Osteocyte (in vitro differentiated cells): ENCODE data around the gene ST8SIA6. TPM values are rescaled to one million over a fixed set of nuclear protein-coding genes. Genes with fewer than 3 reads are reported as not detected.
A peak's percentile ranks its signal among the peaks of the same experiment; 100 is the strongest.

Source experiments
- DNase-seq: peaks from one replicate; pipeline ENCODE4 v3.0.0; 2021; ENCODE audit warnings: mixed read lengths; ENCODE audit not compliant: unreplicated experiment; ENCODE audit errors: extremely low spot score
- H3K27ac Mint-ChIP-seq: one replicate; pipeline ENCODE4 v1.8.0; 2021; ENCODE audit warnings: mild to moderate bottlenecking, mixed read lengths; ENCODE audit not compliant: unreplicated experiment
- H3K27me3 Mint-ChIP-seq: one replicate; pipeline ENCODE4 v1.8.0; 2021; ENCODE audit warnings: mixed read lengths; ENCODE audit not compliant: unreplicated experiment
- H3K36me3 Mint-ChIP-seq: one replicate; pipeline ENCODE4 v1.8.0; 2021; ENCODE audit warnings: mixed read lengths; ENCODE audit not compliant: unreplicated experiment
- H3K4me1 Mint-ChIP-seq: one replicate; pipeline ENCODE4 v1.8.0; 2021; ENCODE audit warnings: mixed read lengths; ENCODE audit not compliant: unreplicated experiment
- H3K4me3 Mint-ChIP-seq: one replicate; pipeline ENCODE4 v1.8.0; 2021; ENCODE audit warnings: mild to moderate bottlenecking, moderate library complexity, mixed read lengths; ENCODE audit not compliant: unreplicated experiment
- H3K9me3 Mint-ChIP-seq: one replicate; pipeline ENCODE4 v1.8.0; 2021; ENCODE audit warnings: mixed read lengths; ENCODE audit not compliant: unreplicated experiment
- total RNA-seq: library from RNA; stranded (reverse); gene quantifications from 2 replicates; pipeline ENCODE4 v1.2.1, GENCODE V29; 2021
- TF ChIP-seq, protein P1 (sequence below): fragments of 200-600 bp; sonication (generic); IDR thresholded peaks from 2 replicates; pipeline ENCODE4 v1.5.0; 2021; ENCODE audit warnings: antibody characterized with exemption, mild to moderate bottlenecking, moderate library complexity

The ST8SIA6 gene
- total RNA-seq, 1 donor from 2014 or later, result not detected

DNA sequence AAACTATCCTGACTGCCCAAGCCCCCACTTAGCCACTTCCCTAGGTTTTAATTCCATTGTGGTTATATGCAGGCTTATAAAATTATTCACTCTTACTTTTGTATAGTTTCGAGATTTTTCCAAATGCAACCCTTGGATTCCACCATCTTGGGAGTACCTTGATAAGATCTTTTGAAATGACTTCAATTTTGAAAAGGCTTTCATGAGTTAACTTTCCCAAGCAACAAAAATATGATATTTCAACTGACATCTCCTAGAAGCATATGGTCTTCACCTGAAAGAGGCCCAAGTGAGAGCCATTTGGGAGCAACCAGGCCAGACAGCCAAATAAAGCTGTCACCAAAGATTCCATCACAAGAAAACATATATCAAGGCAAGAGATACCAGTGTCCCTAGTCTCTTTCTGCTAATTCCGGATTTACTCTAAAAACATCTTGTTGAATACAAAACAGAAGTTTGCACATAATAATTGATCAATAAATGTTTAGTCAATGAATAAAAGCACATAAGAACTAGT is 1.7 kb upstream of the ST8SIA6 start:
- no peak for DNase-seq
- H3K27me3 Mint-ChIP-seq, result peaks cover 6% of the 10 kb centered on the region

DNA sequence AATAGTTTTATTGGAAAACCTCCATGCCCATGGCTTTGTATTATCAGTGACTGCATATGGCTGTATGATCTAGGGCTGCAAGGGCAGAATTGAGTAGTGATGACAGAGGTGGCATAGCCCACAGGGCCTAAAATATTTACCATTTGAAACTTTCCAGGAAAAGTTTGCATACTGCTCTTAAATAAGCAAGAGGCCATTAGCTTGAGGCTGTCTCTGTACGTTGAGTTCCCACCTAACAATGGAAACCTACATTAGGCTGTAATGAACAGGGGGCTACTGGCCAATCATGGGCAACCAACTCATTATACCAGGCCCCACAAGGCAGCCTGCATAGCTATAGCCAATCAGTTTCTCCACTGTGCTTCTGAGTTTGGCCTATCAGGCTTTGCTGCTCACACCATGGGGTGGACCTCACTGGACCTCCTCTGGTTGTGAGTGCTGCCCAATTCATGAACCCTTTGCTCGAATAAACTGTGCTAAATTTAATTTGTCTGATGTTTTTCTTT is 673 bp upstream of the ST8SIA6 start:
- peaks cover 7% of the 10 kb centered on the region for H3K27me3 Mint-ChIP-seq

More for the DNA sequence above, 1.7 kb upstream of the ST8SIA6 start:
- TF ChIP-seq, protein P1, sequence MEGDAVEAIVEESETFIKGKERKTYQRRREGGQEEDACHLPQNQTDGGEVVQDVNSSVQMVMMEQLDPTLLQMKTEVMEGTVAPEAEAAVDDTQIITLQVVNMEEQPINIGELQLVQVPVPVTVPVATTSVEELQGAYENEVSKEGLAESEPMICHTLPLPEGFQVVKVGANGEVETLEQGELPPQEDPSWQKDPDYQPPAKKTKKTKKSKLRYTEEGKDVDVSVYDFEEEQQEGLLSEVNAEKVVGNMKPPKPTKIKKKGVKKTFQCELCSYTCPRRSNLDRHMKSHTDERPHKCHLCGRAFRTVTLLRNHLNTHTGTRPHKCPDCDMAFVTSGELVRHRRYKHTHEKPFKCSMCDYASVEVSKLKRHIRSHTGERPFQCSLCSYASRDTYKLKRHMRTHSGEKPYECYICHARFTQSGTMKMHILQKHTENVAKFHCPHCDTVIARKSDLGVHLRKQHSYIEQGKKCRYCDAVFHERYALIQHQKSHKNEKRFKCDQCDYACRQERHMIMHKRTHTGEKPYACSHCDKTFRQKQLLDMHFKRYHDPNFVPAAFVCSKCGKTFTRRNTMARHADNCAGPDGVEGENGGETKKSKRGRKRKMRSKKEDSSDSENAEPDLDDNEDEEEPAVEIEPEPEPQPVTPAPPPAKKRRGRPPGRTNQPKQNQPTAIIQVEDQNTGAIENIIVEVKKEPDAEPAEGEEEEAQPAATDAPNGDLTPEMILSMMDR, result no peak
- peaks cover 4% of the 10 kb centered on the region for H3K36me3 Mint-ChIP-seq
- peaks cover 20% of the 10 kb centered on the region for H3K4me1 Mint-ChIP-seq
- no peak overlapping the region for H3K27ac Mint-ChIP-seq
- H3K4me3 Mint-ChIP-seq, result no peak overlapping the region
- H3K9me3 Mint-ChIP-seq, result no peaks in the 10 kb centered on the region

DNA sequence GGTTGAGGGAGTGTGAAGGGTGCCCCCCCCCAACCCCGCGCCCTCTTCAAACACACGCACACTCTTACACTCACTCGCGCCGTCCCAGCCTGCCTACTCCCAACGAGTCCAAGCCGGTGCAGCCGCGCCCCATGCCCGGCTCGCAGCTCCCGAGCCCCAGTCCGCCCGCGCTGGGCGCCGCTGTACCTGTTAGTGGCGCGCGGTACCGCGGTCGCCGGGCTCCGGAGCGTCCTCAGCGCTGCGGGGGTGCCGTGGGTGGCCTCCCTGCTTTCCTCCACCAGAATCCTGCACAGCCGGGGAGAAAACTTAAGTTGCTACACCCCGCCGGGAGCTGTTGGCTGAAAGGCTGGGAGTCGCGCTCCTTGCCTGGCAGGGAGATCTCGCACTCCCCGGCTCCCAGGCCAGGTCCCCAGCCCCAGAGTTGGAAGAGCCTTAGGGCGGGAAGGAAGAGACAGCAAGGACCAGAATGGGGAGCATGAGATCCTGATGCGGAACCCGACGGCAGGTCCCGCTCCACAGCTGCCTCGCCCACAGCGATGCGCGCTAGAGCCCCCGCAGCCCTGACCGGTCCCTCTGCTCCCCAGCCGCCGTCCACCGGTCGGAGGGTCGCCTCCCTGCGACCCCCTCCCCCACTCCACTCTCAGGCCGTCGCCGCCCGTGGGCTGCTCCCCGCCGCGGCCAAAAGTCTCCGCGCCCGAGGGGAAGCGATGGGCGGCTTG is 863 bp downstream of the ST8SIA6 start:
- H3K27me3 Mint-ChIP-seq, result peaks cover 7% of the 10 kb centered on the region
- H3K4me1 Mint-ChIP-seq, result peaks cover 15% of the 10 kb centered on the region
- DNase-seq, result no peak

More for the DNA sequence above, 673 bp upstream of the ST8SIA6 start:
- no peak overlapping the region for H3K27ac Mint-ChIP-seq
- TF ChIP-seq, protein P1, result no peak
- H3K9me3 Mint-ChIP-seq, result peaks cover under 1% of the 10 kb centered on the region
- H3K4me1 Mint-ChIP-seq, result peaks cover 15% of the 10 kb centered on the region
- DNase-seq, result no peak
- peak overlapping the region; percentile 74 for H3K4me3 Mint-ChIP-seq
- peaks cover 4% of the 10 kb centered on the region for H3K36me3 Mint-ChIP-seq

DNA sequence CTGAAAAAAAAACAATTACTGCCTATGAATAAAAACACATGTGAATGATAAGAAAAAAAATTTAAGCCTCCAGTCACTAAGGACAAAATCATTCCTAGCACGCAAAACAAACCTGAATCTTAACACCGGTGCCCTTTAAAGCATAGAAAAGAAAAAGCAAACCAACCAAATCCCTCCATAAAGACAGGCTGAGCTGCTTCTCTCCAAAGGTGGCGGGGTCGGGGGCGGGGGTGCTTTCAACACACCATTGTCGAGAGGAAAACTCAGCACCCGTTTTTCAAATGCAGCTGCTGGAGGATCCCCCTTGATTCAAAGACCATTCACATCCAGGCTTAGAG is 1.4 kb downstream of the ST8SIA6 start:
- Mint-ChIP-seq H3K9me3 (peaks cover 9% of the 10 kb centered on the region), H3K4me1 (peaks cover 15% of the 10 kb centered on the region), H3K27ac (no peak overlapping the region), H3K36me3 (peaks cover 8% of the 10 kb centered on the region), H3K4me3 (peak overlapping the region; percentile 74), H3K27me3 (peaks cover 7% of the 10 kb centered on the region)
- TF ChIP-seq, protein P1, result no peak
- no peak for DNase-seq

More for the DNA sequence above, 863 bp downstream of the ST8SIA6 start:
- Mint-ChIP-seq H3K4me3 (peak overlapping the region; percentile 74), H3K9me3 (peaks cover 9% of the 10 kb centered on the region), H3K36me3 (peaks cover 8% of the 10 kb centered on the region), H3K27ac (no peak overlapping the region)
- TF ChIP-seq, protein P1, result no peak

DNA sequence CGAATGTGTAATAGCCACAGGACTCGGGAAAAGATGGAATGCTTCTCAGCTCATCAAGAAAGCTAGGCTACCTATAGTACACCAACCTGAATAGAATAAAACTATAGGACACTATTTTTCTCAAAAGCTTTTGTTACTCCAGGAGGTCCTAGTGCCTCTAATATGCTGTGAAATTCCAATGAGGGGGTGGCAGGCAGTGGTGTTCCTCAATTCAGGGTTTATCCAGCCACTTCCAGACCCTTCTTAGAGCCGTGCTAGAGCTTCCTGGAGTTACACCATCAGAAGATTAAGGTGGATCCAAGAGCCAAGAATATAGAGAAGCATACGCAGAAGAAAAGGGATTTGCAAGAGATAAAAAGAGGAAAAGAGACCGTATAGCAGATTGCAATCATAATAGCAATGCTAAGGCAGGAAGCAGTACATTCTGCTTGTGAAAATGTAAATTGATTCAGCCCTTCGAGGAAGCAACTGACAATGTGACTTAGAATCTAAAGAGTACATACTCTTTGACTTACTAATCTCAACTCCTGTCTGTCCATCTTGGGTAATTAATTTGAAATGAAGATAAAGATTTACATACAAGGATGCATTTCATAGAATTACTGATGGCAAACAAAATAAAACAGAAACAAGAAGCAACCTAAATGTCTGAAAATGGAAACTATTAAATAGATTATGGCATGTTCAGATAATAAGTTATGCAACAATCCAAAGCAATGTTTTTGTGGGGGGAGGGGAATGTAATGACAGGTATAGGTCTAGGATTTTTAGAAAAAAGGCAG is 2.1 kb downstream of the ST8SIA6 start:
- Mint-ChIP-seq H3K4me1 (peaks cover 15% of the 10 kb centered on the region), H3K9me3 (peaks cover 12% of the 10 kb centered on the region), H3K36me3 (peaks cover 8% of the 10 kb centered on the region), H3K27ac (no peak overlapping the region), H3K4me3 (no peak overlapping the region), H3K27me3 (peaks cover 7% of the 10 kb centered on the region)
- TF ChIP-seq, protein P1, result no peak
- DNase-seq, result no peak
